SH-SY5Y (cell line): ENCODE measurements around the gene RAB18.

ENCODE experiments used
- GATA2 ChIP-seq: IDR thresholded peaks from 2 replicates; pipeline ENCODE4 v1.6.1; 2011; ENCODE audit warnings: mild to moderate bottlenecking, low read depth, low read length
- GATA3 ChIP-seq: IDR thresholded peaks from 2 replicates; pipeline ENCODE4 v1.6.1; 2011; ENCODE audit warnings: low read depth, mild to moderate bottlenecking, low read length, moderate library complexity

Gene RAB18

GRCh38 chr10:27558612-27559020, 54.5 kb downstream of the RAB18 start:
- TF ChIP-seq GATA2 (no peak), GATA3 (no peak)

GRCh38 chr10:27561334-27561733, 57.2 kb downstream of the RAB18 start:
- TF ChIP-seq GATA2 (no peak), GATA3 (no peak)

DNA sequence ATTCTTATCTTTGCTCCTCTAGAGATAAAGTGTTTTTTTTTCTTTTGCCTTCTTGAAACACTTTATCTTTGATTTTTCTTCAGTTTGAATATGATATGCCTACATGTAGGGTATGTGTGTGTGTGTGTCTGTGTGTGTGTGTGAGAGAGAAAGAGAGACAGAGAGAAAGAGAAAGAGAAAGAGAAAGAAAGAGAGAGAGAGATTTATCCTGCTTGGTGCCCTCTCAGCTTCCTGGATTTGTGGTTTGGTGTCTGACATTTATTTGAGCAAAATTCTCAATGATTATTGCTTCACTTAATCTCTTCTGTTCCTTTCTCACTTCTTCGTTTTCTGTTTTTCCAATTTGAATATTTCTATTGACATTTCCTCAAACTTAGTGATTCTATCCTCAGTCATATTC, 60.3 kb downstream of the RAB18 start:
- no peak for TF ChIP-seq GATA2
- no peak for TF ChIP-seq GATA3

DNA sequence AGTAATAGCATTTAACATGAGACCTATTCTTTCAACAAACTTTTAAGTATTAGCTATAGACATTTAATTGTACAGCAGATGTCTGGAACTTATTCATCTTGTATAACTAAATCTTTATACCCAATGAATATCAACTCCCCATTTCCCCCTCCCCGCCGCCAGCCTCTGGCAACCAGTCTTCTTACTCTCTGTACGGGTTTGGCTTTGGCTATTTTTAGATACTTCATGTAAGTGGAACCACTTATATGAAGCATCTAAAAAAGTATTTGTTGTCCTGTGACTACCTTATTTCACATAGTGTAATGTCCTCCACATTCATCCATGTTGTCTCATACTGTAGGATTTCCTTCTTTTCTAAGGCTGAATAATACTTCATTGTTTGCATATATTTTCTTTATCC, 60.8 kb downstream of the RAB18 start:
- TF ChIP-seq GATA2 (no peak), GATA3 (no peak)

- no peak for TF ChIP-seq GATA3
- TF ChIP-seq GATA2, result no peak
Observed at GRCh38 chr10:27568196-27569175, 64.4 kb downstream of the RAB18 start.

DNA sequence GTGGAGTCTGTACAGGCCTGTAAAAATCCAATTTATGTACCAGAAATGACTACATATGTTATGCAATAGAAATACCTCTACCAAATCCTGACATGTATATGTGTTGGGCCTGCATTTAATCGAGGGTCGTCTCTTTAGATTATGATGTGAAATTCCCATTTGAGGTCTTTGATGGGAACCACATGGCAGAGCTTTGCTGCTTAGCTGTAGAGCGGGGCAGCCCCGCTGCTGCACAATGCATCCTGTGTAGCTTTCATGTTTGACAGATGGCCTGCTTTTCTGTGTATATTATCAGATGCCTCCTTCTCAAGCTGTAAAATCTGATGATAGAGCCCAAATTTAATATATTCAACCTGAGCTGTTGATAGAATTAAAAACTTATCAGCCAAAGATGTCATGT, 65.8 kb downstream of the RAB18 start:
- no peak for TF ChIP-seq GATA2

DNA sequence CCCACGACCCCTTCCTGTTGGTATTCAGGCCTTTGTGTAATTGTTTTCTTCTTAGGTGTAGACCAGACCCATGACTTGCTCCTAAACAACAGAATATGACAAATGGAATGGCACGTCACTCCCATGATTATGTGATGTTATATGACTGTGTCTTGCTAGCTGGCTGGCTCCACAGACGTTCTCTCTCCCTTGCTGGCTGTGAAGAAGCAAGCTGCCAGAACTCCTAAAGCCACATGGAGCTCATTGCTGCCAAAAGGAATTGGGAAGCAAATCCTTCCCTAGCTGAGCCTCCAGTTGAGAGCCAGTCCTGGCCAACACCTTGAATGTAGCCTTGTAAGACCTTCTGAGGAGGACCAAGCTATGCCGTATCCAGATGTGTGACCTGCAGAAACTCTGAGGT, 74.2 kb downstream of the RAB18 start:
- TF ChIP-seq GATA2 (no peak), GATA3 (no peak)

- TF ChIP-seq GATA3 (no peak), GATA2 (no peak)
Observed at GRCh38 chr10:27581225-27581624, 77.1 kb downstream of the RAB18 start.

DNA sequence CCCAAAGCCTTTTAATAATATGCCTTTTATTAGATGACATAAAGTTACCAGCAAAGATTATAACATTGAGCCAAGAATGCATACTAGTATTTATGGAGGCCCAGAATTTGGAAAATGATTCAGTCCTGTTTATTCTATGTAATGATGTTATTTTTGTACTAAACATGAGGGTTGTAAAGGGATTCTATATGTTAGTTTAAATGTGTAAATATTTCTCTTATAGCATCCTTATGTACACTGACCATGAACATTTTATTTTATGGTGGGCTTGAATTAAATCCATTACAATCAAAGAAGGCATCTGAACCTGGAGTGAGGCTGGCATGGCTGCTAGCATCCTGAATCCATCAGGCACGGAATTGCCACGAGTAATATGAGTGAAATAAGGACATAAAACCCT, 80.2 kb downstream of the RAB18 start:
- no peak for TF ChIP-seq GATA3
- TF ChIP-seq GATA2, result no peak
